NCI-H226 (cell line): ENCODE results near the gene HTT.
"Not testable (repeated sequence)": the region's sequence is repeated elsewhere in the genome, so short reads cannot be mapped to it uniquely, and the experiment has no call there.

Source experiments
- DNase-seq: peaks from one replicate; pipeline ENCODE4 v3.0.0-alpha.2; 2015

The HTT gene

GRCh38 chr4:3124070-3124767 is 49.7 kb downstream of the HTT start:
- no peak for DNase-seq

GRCh38 chr4:3127112-3127511 is 52.6 kb downstream of the HTT start:
- no peak for DNase-seq

GRCh38 chr4:3128058-3128457 is 53.6 kb downstream of the HTT start:
- DNase-seq = no peak

- no peak for DNase-seq
Measured at GRCh38 chr4:3128976-3129375, 54.5 kb downstream of the HTT start.

- DNase-seq = no peak
Measured at GRCh38 chr4:3130201-3130600, 55.7 kb downstream of the HTT start.

GRCh38 chr4:3130826-3131225 is 56.3 kb downstream of the HTT start:
- DNase-seq = no peak

GRCh38 chr4:3134201-3134600 is 59.7 kb downstream of the HTT start:
- no peak for DNase-seq

- no peak for DNase-seq
Measured at GRCh38 chr4:3135155-3136011, 60.9 kb downstream of the HTT start.

GRCh38 chr4:3136454-3136853 is 62.0 kb downstream of the HTT start:
- no peak for DNase-seq

- DNase-seq = no peak
Measured at GRCh38 chr4:3137908-3138307, 63.4 kb downstream of the HTT start.

- DNase-seq = no peak
Measured at GRCh38 chr4:3145234-3145924, 70.9 kb downstream of the HTT start.

- DNase-seq = no peak
Measured at GRCh38 chr4:3148926-3149325, 74.4 kb downstream of the HTT start.

GRCh38 chr4:3151238-3151637 is 76.8 kb downstream of the HTT start:
- DNase-seq = not testable (repeated sequence)

- no peak for DNase-seq
Measured at GRCh38 chr4:3157366-3157765, 82.9 kb downstream of the HTT start.

GRCh38 chr4:3158841-3159240 is 84.4 kb downstream of the HTT start:
- no peak for DNase-seq

GRCh38 chr4:3160438-3160837 is 86.0 kb downstream of the HTT start:
- DNase-seq = no peak

- not testable (repeated sequence) for DNase-seq
Measured at GRCh38 chr4:3161044-3161443, 86.6 kb downstream of the HTT start.

GRCh38 chr4:3166434-3166833 is 92.0 kb downstream of the HTT start:
- not testable (repeated sequence) for DNase-seq

- DNase-seq = peak; percentile 6
Measured at GRCh38 chr4:3168029-3168428, 93.5 kb downstream of the HTT start.

- DNase-seq = no peak
Measured at GRCh38 chr4:3174371-3175338, 100.2 kb downstream of the HTT start.

GRCh38 chr4:3176367-3177229 is 102.1 kb downstream of the HTT start:
- DNase-seq = no peak

- DNase-seq = no peak
Measured at GRCh38 chr4:3177426-3177825, 102.9 kb downstream of the HTT start.
